CD4-positive, alpha-beta T cell treated with Interleukin-17A for 1 hour (primary cell): Measurements from ENCODE around the gene NIN.

Experiments used
- DNase-seq: peaks from one replicate; pipeline ENCODE4 v3.0.0-alpha.2; 2020

Gene NIN

GRCh38 chr14:50785457-50786063, 45.4 kb downstream of the NIN start:
- DNase-seq, result peak; percentile 22

GRCh38 chr14:50784683-50785456, 46.1 kb downstream of the NIN start:
- DNase-seq, result no peak

- DNase-seq, result no peak
Observed at GRCh38 chr14:50783563-50783962, 47.4 kb downstream of the NIN start.

GRCh38 chr14:50780393-50780792, 50.6 kb downstream of the NIN start:
- DNase-seq, result no peak

GRCh38 chr14:50778721-50779483, 52.1 kb downstream of the NIN start:
- no peak for DNase-seq

DNA sequence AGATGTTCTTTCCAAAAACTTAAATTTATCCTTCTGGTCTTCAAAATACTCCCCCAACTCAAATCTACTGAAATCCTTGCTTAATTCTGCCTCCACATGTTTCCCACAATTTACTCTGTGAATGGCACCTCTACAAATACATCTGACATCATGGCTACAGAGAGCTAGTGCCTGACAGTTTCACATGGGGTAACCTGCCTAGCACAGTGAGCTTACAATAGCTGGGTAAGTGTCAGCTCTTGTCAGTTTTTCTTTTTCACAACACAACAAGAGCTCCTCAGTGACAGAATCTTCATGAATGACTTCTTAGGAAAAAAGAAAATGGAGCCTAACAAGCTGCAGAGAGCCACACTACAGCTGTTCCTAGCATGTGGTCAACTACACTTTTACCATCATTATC, 54.4 kb downstream of the NIN start:
- no peak for DNase-seq

GRCh38 chr14:50775357-50775756, 55.6 kb downstream of the NIN start:
- DNase-seq, result no peak

GRCh38 chr14:50774542-50775267, 56.3 kb downstream of the NIN start:
- DNase-seq, result no peak

DNA sequence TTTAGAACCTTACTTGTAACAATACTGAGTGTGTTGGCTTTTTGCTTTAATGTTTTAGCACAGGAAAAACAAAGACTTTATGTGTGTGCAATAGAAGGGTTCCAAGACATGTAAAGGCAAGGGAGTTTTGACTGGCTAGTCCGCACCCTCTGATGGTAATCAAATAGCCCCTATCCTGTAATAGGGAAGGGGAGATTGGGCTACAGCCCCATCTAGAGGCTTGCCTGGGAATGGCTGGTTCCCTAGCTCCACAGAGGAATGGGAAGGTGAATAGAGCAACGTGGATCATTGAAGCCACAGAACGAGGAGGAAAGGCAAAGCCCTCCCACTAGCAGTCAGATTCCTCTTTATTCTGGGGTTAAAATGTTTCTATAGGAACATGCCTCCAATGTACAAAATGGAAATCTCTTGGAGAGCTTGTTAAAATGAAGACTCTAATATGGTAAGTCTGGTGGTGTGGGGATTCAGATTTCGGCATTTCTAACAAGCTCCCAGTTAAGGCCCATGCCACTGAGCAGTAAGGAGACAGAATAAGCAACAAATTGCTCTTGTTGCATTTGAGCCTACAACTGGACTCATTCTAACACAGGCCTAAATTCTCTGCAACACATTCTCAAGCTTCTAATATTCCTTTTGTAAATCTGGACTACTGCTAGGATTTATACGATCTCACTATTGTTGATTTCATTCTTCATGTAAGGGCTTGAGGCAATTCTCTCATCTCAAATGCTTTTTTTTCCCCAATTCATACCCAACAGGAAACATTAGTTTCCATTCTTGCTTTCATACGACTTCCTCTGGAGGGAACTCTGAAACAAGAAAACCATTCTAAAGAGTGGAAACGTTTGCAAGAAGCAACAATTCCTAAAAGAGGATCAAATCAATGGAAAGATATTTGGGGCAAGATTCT, 57.1 kb downstream of the NIN start:
- DNase-seq, result peak; percentile 30

GRCh38 chr14:50772412-50772811, 58.5 kb downstream of the NIN start:
- no peak for DNase-seq

DNA sequence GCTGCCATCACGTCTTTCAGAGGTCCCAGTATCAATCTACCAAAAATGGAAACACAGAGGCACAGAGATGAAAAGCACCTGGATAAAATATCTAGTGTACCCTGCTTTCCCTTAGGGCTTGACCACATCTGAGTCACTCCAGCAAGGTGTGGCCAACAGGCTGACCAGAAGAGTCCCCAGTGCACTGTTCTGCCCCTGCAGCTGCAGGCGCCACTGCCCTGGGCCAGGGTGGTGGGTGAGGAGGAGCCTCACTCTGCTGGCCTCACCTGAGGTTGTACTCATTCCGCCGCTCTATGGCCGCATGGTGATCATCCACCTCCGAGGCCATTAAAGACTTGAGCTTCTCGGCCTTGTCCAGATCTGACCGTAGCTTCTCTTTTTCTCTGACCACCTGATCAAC, 60.4 kb downstream of the NIN start:
- no peak for DNase-seq

GRCh38 chr14:50769863-50770500, 61.0 kb downstream of the NIN start:
- no peak for DNase-seq

- DNase-seq, result no peak
Observed at GRCh38 chr14:50768680-50769079, 62.3 kb downstream of the NIN start.

DNA sequence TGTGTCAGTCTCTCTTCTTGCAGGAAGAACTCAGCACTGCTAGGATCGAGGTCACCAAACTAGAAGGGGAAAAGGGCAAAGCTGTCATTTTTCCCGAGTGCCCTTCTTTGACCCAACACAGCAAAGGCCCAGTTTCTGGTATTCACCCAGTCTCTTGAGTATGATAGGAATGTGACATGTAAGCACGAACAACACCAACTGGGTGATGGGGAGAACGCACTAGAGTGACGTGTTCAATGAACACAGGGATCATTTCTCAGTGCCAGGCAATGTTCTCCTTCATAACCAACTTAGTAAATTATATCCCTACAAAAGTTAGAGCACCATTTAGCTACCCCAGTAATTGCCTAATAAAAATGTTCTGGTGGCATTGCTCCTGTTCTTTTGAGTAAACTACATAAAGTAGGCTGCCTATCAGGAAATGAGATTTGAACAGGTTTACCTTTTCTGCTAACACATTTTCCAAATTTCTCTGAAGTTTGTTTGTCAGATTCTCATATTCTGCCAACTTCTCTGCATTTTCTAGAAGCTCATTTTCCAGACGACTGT, 64.5 kb downstream of the NIN start:
- DNase-seq, result no peak

GRCh38 chr14:50763382-50764007, 67.5 kb downstream of the NIN start:
- no peak for DNase-seq

GRCh38 chr14:50762931-50763300, 68.0 kb downstream of the NIN start:
- no peak for DNase-seq

- DNase-seq, result no peak
Observed at GRCh38 chr14:50762001-50762930, 68.7 kb downstream of the NIN start.

- DNase-seq, result no peak
Observed at GRCh38 chr14:50759800-50760543, 71.0 kb downstream of the NIN start.

GRCh38 chr14:50758945-50759344, 72.0 kb downstream of the NIN start:
- no peak for DNase-seq
